Measurements from ENCODE around the gene BCKDK. TPM values are rescaled to one million over a fixed set of nuclear protein-coding genes. Genes with fewer than 3 reads are reported as not detected.

Gene BCKDK
- total and polyA plus RNA-seq, 2 of the 13 experiments (the other 11 are each of a cell fraction or from before 2014, with no cell fraction given) = 24.9 to 42.6 TPM

- TF ChIP-seq ZBTB40 (IDR thresholded peaks at IDR 0.05) (no peak), ZBTB40 (CRISPR knock-in tag; IDR thresholded peaks at IDR 0.05) (no peak), NONO (IDR thresholded peaks at IDR 0.05) (no peak), NONO (CRISPR knock-in tag; conservative IDR thresholded peaks at IDR 0.05) (no peak), GPN1 (CRISPR knock-in tag; IDR thresholded peaks at IDR 0.05; ENCODE audit: borderline replicate concordance) (no peak), ZNF83 (CRISPR knock-in tag; IDR thresholded peaks at IDR 0.05; ENCODE audit: borderline replicate concordance) (0 out of 2 replicates have a peak, but pooled peaks have one; percentile 38), FOXC1 (CRISPR knock-in tag; IDR thresholded peaks at IDR 0.05; ENCODE audit: borderline replicate concordance) (no peak), PAX8 (CRISPR knock-in tag; IDR thresholded peaks at IDR 0.05; ENCODE audit: borderline replicate concordance) (0 out of 2 replicates have a peak, but pooled peaks have one; percentile 59), ELF3 (CRISPR knock-in tag; IDR thresholded peaks at IDR 0.05) (no peak), ZNF580 (CRISPR knock-in tag; IDR thresholded peaks at IDR 0.05; ENCODE audit: borderline replicate concordance, low read depth) (no peak), HMGA1 (CRISPR knock-in tag; conservative IDR thresholded peaks at IDR 0.05) (no peak), HMGXB4 (CRISPR knock-in tag; IDR thresholded peaks at IDR 0.05; ENCODE audit: borderline replicate concordance in 1 of 2, low read depth in 1 of 2) (no peak), TERF1 (CRISPR knock-in tag; IDR thresholded peaks at IDR 0.05) (no peak; the same call in 1 of the 2 replicates), ZFP82 (CRISPR knock-in tag; IDR thresholded peaks at IDR 0.05; ENCODE audit: borderline replicate concordance) (no peak), PTBP1 (IDR thresholded peaks at IDR 0.05; ENCODE audit: low read depth, low read length, poor library complexity, severe bottlenecking) (no peak), NCOA1 (CRISPR knock-in tag; IDR thresholded peaks at IDR 0.05) (no peak), ZNF44 (CRISPR knock-in tag; IDR thresholded peaks at IDR 0.05) (no peak), FIP1L1 (IDR thresholded peaks at IDR 0.05; ENCODE audit: borderline replicate concordance, insufficient read depth, low read depth, low read length) (no peak), DNMT3B (CRISPR knock-in tag; conservative IDR thresholded peaks at IDR 0.05) (no peak)
These were observed 14.1 kb upstream of the BCKDK start (continued) for GRCh38 chr16:31094088-31094423.
